Liver (tissue), 3 donors: ENCODE measurements around the gene ITGB3.

Source experiments
- GABPA ChIP-seq, 2 donors: IDR thresholded peaks in 1 of 2; conservative IDR thresholded peaks in 1 of 2; 2 replicates each; pipeline ENCODE4 v1.6.1; 2016; ENCODE audit warnings: antibody characterized with exemption in 2 of 2, mild to moderate bottlenecking in 1 of 2, moderate library complexity in 1 of 2
- JUND ChIP-seq, 2 donors: IDR thresholded peaks; 2 replicates each; pipeline ENCODE4 v1.6.1; 2016; ENCODE audit warnings: antibody characterized with exemption in 2 of 2
- MAX ChIP-seq: IDR thresholded peaks from 2 replicates; pipeline ENCODE4 v1.6.1; 2016; ENCODE audit warnings: antibody characterized with exemption
- RAD21 ChIP-seq, 2 donors: IDR thresholded peaks; 2 replicates each; pipeline ENCODE4 v1.6.1; 2016; ENCODE audit warnings: antibody characterized with exemption in 2 of 2, mild to moderate bottlenecking in 2 of 2
- TAF1 ChIP-seq: conservative IDR thresholded peaks from 2 replicates; pipeline ENCODE4 v1.6.1; 2016; ENCODE audit warnings: antibody characterized with exemption, mild to moderate bottlenecking
- TF ChIP-seq, protein P1 (sequence below): fragments of 150-350 bp; IDR thresholded peaks from 2 replicates; pipeline ENCODE4 v1.5.1; 2017; ENCODE audit warnings: improper control_type of control experiment, low read depth, low read length; ENCODE audit not compliant: missing input control
- TF ChIP-seq, protein P2 (sequence below): IDR thresholded peaks from 2 replicates; pipeline ENCODE4 v1.6.1; 2016; ENCODE audit warnings: antibody characterized with exemption
- donor health status: healthy.
- donor health status: healthy.

- TF ChIP-seq, protein P1, sequence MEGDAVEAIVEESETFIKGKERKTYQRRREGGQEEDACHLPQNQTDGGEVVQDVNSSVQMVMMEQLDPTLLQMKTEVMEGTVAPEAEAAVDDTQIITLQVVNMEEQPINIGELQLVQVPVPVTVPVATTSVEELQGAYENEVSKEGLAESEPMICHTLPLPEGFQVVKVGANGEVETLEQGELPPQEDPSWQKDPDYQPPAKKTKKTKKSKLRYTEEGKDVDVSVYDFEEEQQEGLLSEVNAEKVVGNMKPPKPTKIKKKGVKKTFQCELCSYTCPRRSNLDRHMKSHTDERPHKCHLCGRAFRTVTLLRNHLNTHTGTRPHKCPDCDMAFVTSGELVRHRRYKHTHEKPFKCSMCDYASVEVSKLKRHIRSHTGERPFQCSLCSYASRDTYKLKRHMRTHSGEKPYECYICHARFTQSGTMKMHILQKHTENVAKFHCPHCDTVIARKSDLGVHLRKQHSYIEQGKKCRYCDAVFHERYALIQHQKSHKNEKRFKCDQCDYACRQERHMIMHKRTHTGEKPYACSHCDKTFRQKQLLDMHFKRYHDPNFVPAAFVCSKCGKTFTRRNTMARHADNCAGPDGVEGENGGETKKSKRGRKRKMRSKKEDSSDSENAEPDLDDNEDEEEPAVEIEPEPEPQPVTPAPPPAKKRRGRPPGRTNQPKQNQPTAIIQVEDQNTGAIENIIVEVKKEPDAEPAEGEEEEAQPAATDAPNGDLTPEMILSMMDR = no peak
- TF ChIP-seq RAD21 (IDR thresholded peaks at IDR 0.05) (peak in 1 of 2 donors; percentile 43), MAX (no peak), GABPA (IDR thresholded peaks at IDR 0.05 in 1 of 2, conservative IDR thresholded peaks at IDR 0.05 in 1 of 2) (no peak), JUND (IDR thresholded peaks at IDR 0.05) (no peak), TAF1 (no peak)
- TF ChIP-seq, protein P2, sequence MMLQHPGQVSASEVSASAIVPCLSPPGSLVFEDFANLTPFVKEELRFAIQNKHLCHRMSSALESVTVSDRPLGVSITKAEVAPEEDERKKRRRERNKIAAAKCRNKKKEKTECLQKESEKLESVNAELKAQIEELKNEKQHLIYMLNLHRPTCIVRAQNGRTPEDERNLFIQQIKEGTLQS = no peak
Observed at GRCh38 chr17:47230864-47231263, 22.8 kb upstream of the ITGB3 start.
